Ascending aorta (tissue), 2 donors: ENCODE results near the gene PDE8B. TPM values are rescaled to one million over a fixed set of nuclear protein-coding genes. Genes with fewer than 3 reads are reported as not detected.
"Not testable (repeated sequence)": the region's sequence is repeated elsewhere in the genome, so short reads cannot be mapped to it uniquely, and the experiment has no call there.

Experiments used
- DNase-seq, 2 donors: peaks; one replicate each; pipeline ENCODE4 v3.0.0-alpha.2; 2019; ENCODE audit warnings: low spot score in 2 of 2
- H3K27ac ChIP-seq, 2 donors: fragments of 200-600 bp; sonication (generic); one replicate each; pipeline ENCODE4 v1.5.1; 2016 to 2017; ENCODE audit warnings: mild to moderate bottlenecking in 1 of 2
- H3K27me3 ChIP-seq: fragments of 200-600 bp; sonication (generic); one replicate; pipeline ENCODE4 v1.5.1; 2017
- H3K36me3 ChIP-seq, 2 donors: fragments of 200-600 bp; sonication (generic); one replicate each; pipeline ENCODE4 v1.5.1; 2016
- H3K4me1 ChIP-seq, 2 donors: fragments of 200-600 bp; sonication (generic); one replicate each; pipeline ENCODE4 v1.5.1; 2016 to 2017; ENCODE audit warnings: mild to moderate bottlenecking in 1 of 2
- H3K4me3 ChIP-seq, 2 donors: fragments of 200-600 bp; sonication (generic); one replicate each; pipeline ENCODE4 v1.5.1; 2016 to 2017; ENCODE audit warnings: mild to moderate bottlenecking in 1 of 2
- H3K9me3 ChIP-seq, 2 donors: fragments of 200-600 bp; sonication (generic); one replicate each; pipeline ENCODE4 v1.5.1; 2016
- CTCF ChIP-seq, 3 experiments: fragments of 200-600 bp in 2 of 3; fragments of 450-650 bp in 1 of 3; sonication (generic) in 2 of 3; IDR thresholded peaks; one replicate each; pipeline ENCODE4 v1.5.1; 2016 to 2019; ENCODE audit warnings: antibody characterized with exemption in 3 of 3, mild to moderate bottlenecking in 1 of 3, moderate library complexity in 1 of 3
- intact Hi-C: fragments of 100-400 bp; cut with DNase I; formaldehyde crosslinking; loops from one replicate; pipeline ENCODE4 v1.15.1; 2023
- total RNA-seq: library from RNA; depleted of rRNA; stranded (reverse); fragments of >200 nt; gene quantifications from one replicate; pipeline ENCODE4 v1.1.0, GENCODE V29; 2016

The PDE8B gene
- total RNA-seq, 1 donor from 2014 or later: 28.1 TPM

GRCh38 chr5:77449981-77450380 is 239.5 kb downstream of the PDE8B start:
- DNase-seq: no peak
- no peak for TF ChIP-seq CTCF (IDR thresholded peaks at IDR 0.05)
- Histone ChIP-seq H3K27ac (peak overlapping the region in 1 of 2 donors; percentile 22), H3K4me1 (peaks cover 0 to 13% of the 10 kb centered on the region in 2 donors), H3K36me3 (peaks cover 11 to 41% of the 10 kb centered on the region in 2 donors), H3K4me3 (no peak overlapping the region), H3K9me3 (no peaks in the 10 kb centered on the region), H3K27me3 (no peaks in the 10 kb centered on the region)
- intact Hi-C loops: no loop called here

DNA sequence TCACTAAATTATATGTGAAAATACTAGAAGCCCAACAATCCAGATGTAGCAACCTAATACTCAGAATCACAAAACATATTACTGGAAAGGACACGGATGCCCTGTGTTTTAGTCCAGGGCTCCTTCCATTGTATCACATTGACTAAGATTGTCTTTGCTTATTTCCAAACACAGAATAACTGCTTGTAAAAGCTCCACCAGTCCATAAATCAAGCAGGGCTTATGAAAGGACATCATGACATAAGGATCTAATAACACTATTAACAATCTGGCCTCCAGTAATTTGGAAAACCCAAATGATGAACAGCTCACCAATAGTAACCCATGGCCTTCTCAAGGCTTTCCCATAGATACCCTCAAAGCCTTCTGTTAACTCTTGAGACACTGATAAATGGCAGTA is 241.9 kb downstream of the PDE8B start:
- intact Hi-C loops: no loop called here
- no peak for TF ChIP-seq CTCF (IDR thresholded peaks at IDR 0.05)
- no peak for DNase-seq
- no peak overlapping the region for H3K4me3 ChIP-seq
- peaks cover 11 to 29% of the 10 kb centered on the region in 2 donors for H3K36me3 ChIP-seq
- H3K27me3 ChIP-seq: no peaks in the 10 kb centered on the region
- no peak overlapping the region for H3K27ac ChIP-seq
- H3K4me1 ChIP-seq: peaks cover 0 to 13% of the 10 kb centered on the region in 2 donors
- no peaks in the 10 kb centered on the region for H3K9me3 ChIP-seq

DNA sequence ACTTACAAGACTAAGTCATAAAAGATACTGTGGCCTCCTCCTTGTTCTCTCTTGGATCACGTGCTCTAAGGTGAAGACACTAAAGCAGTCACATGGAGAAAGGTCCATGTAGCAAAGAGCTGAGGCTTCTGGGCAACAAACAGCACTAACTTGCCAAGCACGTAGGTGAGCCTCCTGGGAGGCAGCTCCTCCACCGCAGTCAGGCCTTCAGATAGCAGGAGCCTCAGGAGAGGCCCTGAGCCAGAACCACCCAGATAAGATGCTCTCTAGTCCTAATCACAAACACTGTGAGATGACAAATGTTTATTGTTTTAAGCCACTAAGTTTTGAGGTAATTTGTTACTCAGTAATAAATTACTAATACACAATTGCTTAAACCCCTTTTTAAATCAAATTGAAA is 243.6 kb downstream of the PDE8B start:
- Histone ChIP-seq H3K27me3 (no peaks in the 10 kb centered on the region), H3K27ac (no peak overlapping the region), H3K36me3 (peaks cover 4 to 11% of the 10 kb centered on the region in 2 donors), H3K4me1 (peaks cover 0 to 13% of the 10 kb centered on the region in 2 donors), H3K9me3 (no peaks in the 10 kb centered on the region), H3K4me3 (no peak overlapping the region)
- intact Hi-C loops: no loop called here
- no peak for DNase-seq
- TF ChIP-seq CTCF (IDR thresholded peaks at IDR 0.05): no peak

GRCh38 chr5:77461287-77461686 is 250.8 kb downstream of the PDE8B start:
- intact Hi-C loops: no loop called here
- H3K27ac ChIP-seq: no peak overlapping the region
- H3K4me1 ChIP-seq: no peaks in the 10 kb centered on the region

GRCh38 chr5:77463905-77464304 is 253.4 kb downstream of the PDE8B start:
- intact Hi-C loops: no loop called here
- no peak for TF ChIP-seq CTCF (IDR thresholded peaks at IDR 0.05)
- no peaks in the 10 kb centered on the region for H3K27me3 ChIP-seq
- peaks cover 7 to 17% of the 10 kb centered on the region in 2 donors for H3K36me3 ChIP-seq
- H3K4me1 ChIP-seq: no peaks in the 10 kb centered on the region
- H3K4me3 ChIP-seq: no peak overlapping the region
- peaks cover 0 to 2% of the 10 kb centered on the region in 2 donors for H3K9me3 ChIP-seq
- no peak for DNase-seq
- H3K27ac ChIP-seq: no peak overlapping the region

More at GRCh38 chr5:77461287-77461686, 250.8 kb downstream of the PDE8B start:
- DNase-seq: no peak
- no peak overlapping the region for H3K4me3 ChIP-seq
- H3K27me3 ChIP-seq: no peaks in the 10 kb centered on the region
- TF ChIP-seq CTCF (IDR thresholded peaks at IDR 0.05): no peak
- peaks cover 7 to 15% of the 10 kb centered on the region in 2 donors for H3K36me3 ChIP-seq
- no peaks in the 10 kb centered on the region for H3K9me3 ChIP-seq

- H3K27me3 ChIP-seq, H3K9me3 ChIP-seq, intact Hi-C loops, H3K27ac ChIP-seq, H3K4me1 ChIP-seq, H3K36me3 ChIP-seq, H3K4me3 ChIP-seq, DNase-seq: not testable (repeated sequence)
These were observed 258.4 kb downstream of the PDE8B start for GRCh38 chr5:77468875-77469274.

DNA sequence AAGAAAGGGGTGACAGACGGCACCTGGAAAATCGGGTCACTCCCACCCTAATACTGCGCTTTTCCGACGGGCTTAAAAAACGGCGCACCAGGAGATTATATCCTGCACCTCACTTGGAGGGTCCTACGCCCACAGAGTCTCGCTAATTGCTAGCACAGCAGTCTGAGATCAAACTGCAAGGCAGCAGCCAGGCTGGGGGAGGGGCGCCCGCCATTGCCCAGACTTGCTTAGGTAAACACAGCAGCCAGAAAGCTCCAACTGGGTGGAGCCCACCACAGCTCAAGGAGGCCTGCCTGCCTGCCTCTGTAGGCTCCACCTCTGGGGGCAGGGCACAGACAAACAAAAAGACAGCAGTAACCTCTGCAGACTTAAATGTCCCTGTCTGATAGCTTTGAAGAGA is 264.6 kb downstream of the PDE8B start:
- H3K27ac ChIP-seq, intact Hi-C loops, H3K36me3 ChIP-seq, H3K9me3 ChIP-seq, H3K4me3 ChIP-seq, H3K4me1 ChIP-seq, H3K27me3 ChIP-seq: not testable (repeated sequence)
- DNase-seq: peak in 1 of 2 donors; percentile 59
